Chondrocyte (in vitro differentiated cells): ENCODE measurements around the gene SYPL1. TPM values are rescaled to one million over a fixed set of nuclear protein-coding genes. Genes with fewer than 3 reads are reported as not detected.

Experiments used
- DNase-seq: peaks from one replicate; pipeline ENCODE4 v3.0.0; 2021; ENCODE audit warnings: mixed read lengths, low spot score
- H3K27ac Mint-ChIP-seq: one replicate; pipeline ENCODE4 v1.8.0; 2021; ENCODE audit warnings: mild to moderate bottlenecking, moderate library complexity, mixed read lengths; ENCODE audit not compliant: unreplicated experiment
- H3K27me3 Mint-ChIP-seq: 2 replicates; pipeline ENCODE4 v1.8.0; 2021; ENCODE audit warnings: low read depth, mixed read lengths
- H3K36me3 Mint-ChIP-seq: 2 replicates; pipeline ENCODE4 v1.8.0; 2021; ENCODE audit warnings: low read depth, mixed read lengths
- H3K4me1 Mint-ChIP-seq: 2 replicates; pipeline ENCODE4 v1.8.0; 2021; ENCODE audit warnings: low read depth, mild to moderate bottlenecking, mixed read lengths
- H3K4me3 Mint-ChIP-seq: one replicate; pipeline ENCODE4 v1.8.0; 2021; ENCODE audit warnings: mild to moderate bottlenecking, moderate library complexity, mixed read lengths; ENCODE audit not compliant: unreplicated experiment
- H3K9me3 Mint-ChIP-seq: 2 replicates; pipeline ENCODE4 v1.8.0; 2021; ENCODE audit warnings: low read depth, mixed read lengths
- total RNA-seq: library from RNA; stranded (reverse); gene quantifications from 3 replicates; pipeline ENCODE4 v1.2.1, GENCODE V29; 2021
- TF ChIP-seq, protein P1 (sequence below): fragments of 200-600 bp; sonication (generic); IDR thresholded peaks from 2 replicates; pipeline ENCODE4 v1.5.0; 2021; ENCODE audit warnings: antibody characterized with exemption, mild to moderate bottlenecking, moderate library complexity

The SYPL1 gene
- total RNA-seq, 1 donor from 2014 or later = 71.8 TPM

DNA sequence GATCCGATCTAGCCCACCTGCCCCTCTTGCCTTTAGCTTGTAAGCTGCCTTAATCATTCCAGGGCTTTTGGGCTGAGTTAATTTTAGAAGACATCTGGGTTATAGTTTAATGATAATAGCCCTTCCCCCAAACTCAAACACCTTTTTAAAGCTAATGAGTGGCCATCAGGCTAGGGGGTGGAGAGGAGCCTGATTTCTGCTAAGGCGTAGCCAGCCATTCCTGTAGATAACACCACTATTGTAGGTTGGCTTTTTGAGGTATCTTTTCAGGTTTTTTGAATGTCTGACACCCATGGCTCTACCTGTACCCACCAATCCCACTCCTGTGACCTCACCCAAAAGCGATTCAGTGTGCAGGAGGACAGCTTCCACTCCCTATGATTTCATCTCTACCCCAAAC, 7.6 kb upstream of the SYPL1 start:
- Mint-ChIP-seq H3K9me3 (no peaks in the 10 kb centered on the region), H3K4me1 (no peaks in the 10 kb centered on the region), H3K4me3 (no peak overlapping the region), H3K36me3 (no peaks in the 10 kb centered on the region), H3K27ac (no peak overlapping the region), H3K27me3 (peaks cover 2% of the 10 kb centered on the region)
- TF ChIP-seq, protein P1, sequence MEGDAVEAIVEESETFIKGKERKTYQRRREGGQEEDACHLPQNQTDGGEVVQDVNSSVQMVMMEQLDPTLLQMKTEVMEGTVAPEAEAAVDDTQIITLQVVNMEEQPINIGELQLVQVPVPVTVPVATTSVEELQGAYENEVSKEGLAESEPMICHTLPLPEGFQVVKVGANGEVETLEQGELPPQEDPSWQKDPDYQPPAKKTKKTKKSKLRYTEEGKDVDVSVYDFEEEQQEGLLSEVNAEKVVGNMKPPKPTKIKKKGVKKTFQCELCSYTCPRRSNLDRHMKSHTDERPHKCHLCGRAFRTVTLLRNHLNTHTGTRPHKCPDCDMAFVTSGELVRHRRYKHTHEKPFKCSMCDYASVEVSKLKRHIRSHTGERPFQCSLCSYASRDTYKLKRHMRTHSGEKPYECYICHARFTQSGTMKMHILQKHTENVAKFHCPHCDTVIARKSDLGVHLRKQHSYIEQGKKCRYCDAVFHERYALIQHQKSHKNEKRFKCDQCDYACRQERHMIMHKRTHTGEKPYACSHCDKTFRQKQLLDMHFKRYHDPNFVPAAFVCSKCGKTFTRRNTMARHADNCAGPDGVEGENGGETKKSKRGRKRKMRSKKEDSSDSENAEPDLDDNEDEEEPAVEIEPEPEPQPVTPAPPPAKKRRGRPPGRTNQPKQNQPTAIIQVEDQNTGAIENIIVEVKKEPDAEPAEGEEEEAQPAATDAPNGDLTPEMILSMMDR = no peak
- no peak for DNase-seq

DNA sequence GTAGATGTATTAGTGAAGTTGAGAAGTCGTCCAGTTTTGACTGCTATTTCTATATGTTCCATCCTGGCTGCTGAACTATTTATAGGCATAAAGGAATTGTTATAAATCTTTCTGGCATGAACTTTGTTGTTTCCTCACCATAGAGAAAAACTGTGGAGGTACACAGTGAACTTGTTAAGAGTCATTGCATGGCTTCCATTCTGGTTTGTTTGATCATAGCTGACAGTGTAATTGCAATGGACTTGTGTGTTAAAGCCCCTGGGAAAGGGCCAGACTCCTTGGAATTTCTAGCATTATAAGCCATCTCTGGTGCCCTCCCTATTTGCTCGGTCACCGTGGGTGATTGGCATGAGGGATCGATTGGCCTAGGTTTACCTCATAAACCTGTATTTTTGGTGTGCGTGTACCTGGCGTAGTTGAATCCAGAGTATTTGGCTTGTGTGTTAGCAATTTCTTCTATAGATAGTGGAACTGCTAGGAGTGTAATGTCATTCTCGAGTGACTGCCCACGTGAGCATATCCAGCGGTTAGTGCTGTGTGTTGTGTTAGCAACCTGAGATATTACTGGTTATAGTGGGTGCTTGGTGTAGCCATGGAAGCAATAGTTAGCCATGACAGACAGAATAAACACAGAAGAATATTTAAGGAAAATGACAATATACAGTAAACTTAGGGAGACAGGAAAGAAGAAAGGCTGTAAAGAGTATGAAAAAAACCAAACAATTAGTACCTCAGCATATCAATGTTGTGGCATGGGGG, 5.9 kb upstream of the SYPL1 start:
- H3K27me3 Mint-ChIP-seq = peaks cover 2% of the 10 kb centered on the region
- H3K9me3 Mint-ChIP-seq = no peaks in the 10 kb centered on the region
- H3K27ac Mint-ChIP-seq = no peak overlapping the region
- H3K4me1 Mint-ChIP-seq = peaks cover 3% of the 10 kb centered on the region
- no peaks in the 10 kb centered on the region for H3K36me3 Mint-ChIP-seq
- no peak for DNase-seq
- TF ChIP-seq, protein P1 = no peak
- no peak overlapping the region for H3K4me3 Mint-ChIP-seq

DNA sequence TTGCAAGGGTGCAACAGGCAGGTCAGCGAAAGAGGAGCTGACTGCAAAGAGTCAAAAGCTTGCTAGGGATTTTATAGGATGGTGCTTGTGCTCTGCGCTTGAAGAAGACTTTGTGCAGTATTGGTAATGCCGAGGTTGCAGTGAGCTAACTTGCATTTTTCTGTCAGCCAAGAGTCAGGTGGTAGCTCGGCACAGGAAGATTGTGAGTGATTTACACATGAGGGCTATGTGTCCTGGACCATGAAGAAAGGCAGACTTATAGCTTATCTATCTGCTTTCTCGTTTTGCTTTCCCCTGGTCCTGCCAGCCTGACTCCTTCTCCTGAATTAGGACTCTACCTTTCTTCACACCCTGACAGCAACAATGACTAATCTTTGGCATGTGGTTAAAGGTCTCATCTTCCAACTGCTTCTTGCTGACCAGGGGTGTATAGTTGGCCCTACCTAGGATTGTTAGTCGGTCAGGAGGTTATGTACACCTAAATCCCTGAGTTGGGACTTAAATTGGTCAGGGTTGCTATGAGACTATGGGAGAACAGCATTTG, 4.1 kb upstream of the SYPL1 start:
- TF ChIP-seq, protein P1 = no peak
- Mint-ChIP-seq H3K4me1 (peaks cover 8% of the 10 kb centered on the region), H3K4me3 (no peak overlapping the region), H3K27ac (no peak overlapping the region), H3K36me3 (no peaks in the 10 kb centered on the region), H3K9me3 (no peaks in the 10 kb centered on the region), H3K27me3 (no peaks in the 10 kb centered on the region)
- no peak for DNase-seq

DNA sequence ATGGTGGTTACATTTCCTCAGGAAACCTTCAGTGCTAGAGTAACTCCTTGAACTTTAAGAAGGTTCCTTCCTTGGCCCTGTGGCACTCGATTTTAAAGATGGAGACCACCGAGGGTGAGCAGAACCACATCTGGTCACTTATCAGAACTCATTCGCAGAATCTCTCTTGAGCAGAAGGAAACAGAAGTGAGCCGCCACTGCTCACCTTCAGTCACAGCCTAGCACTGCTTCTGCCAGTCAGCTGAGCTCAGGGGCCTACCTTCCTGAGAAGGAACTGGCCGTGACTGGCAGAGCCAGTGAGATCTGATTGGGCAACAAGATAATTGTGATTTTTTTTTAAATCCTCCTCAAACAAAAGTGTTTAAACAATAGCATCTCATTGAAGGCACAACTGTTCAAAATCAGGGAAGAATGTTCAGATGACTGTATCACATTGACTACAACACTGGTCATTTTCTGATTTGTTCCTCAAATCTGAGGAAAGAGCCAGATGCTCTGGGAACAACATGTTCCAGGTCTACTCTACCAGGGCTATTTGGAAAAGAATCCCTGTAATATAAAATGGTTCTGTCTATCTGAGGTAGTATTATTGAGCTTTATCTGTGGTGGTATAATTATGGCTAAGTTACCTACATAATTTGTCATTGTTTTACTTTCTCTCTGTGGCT, 2.7 kb upstream of the SYPL1 start:
- H3K27me3 Mint-ChIP-seq = no peaks in the 10 kb centered on the region
- H3K36me3 Mint-ChIP-seq = no peaks in the 10 kb centered on the region
- no peak overlapping the region for H3K27ac Mint-ChIP-seq
- peaks cover 21% of the 10 kb centered on the region for H3K4me1 Mint-ChIP-seq
- TF ChIP-seq, protein P1 = no peak
- H3K4me3 Mint-ChIP-seq = no peak overlapping the region
- H3K9me3 Mint-ChIP-seq = no peaks in the 10 kb centered on the region
- DNase-seq = no peak

DNA sequence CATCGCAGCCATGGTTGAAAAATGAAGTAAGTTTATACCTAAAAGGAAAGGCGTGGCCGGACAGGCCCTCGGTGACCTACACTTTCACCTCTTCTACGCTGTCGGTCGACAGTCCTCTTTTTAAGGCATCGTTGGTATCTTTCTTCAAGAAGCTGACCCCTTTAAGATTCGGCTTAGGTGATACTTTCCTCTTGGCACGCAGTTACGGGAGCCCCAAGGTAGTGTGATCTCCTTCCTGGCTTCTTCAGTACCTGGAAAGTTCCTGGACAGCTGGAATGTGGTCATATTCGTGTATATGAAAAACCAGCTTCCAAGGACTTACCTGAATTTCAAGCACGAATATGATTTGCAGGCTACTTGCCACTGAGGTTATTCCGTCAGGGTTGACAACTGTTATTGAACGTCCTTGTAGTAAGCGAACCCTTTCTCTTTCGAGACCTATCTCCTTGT, 885 bp upstream of the SYPL1 start:
- TF ChIP-seq, protein P1 = no peak
- peak overlapping the region; percentile 87 for H3K27ac Mint-ChIP-seq
- H3K9me3 Mint-ChIP-seq = no peaks in the 10 kb centered on the region
- DNase-seq = no peak
- H3K27me3 Mint-ChIP-seq = no peaks in the 10 kb centered on the region
- H3K4me1 Mint-ChIP-seq = peaks cover 35% of the 10 kb centered on the region
- peak overlapping the region; percentile 87 for H3K4me3 Mint-ChIP-seq
- H3K36me3 Mint-ChIP-seq = no peaks in the 10 kb centered on the region
